Esophagus squamous epithelium (tissue), 4 donors: ENCODE measurements around the gene OR52E4.

ENCODE experiments used
- CTCF ChIP-seq, 6 experiments: fragments of 450-650 bp in 4 of 6; fragments of 200-600 bp in 2 of 6; sonication (generic) in 2 of 6; IDR thresholded peaks; one replicate each; pipeline ENCODE4 v1.5.1; 2016 to 2019; ENCODE audit warnings: antibody characterized with exemption in 6 of 6, mild to moderate bottlenecking in 4 of 6, moderate library complexity in 4 of 6
- POLR2A ChIP-seq, 4 donors: fragments of 450-650 bp; IDR thresholded peaks; one replicate each; pipeline ENCODE4 v1.6.1; 2017; ENCODE audit warnings: antibody characterized with exemption in 4 of 4, mild to moderate bottlenecking in 4 of 4, moderate library complexity in 3 of 4

GRCh38 chr11:5846701-5847100 lies 33.7 kb upstream of the OR52E4 start:
- no peak for TF ChIP-seq CTCF (IDR thresholded peaks at IDR 0.05)
- TF ChIP-seq POLR2A (IDR thresholded peaks at IDR 0.05) = no peak
